Measurements from ENCODE around the gene DPM2. TPM values are rescaled to one million over a fixed set of nuclear protein-coding genes. Genes with fewer than 3 reads are reported as not detected.

Gene DPM2, protein sequence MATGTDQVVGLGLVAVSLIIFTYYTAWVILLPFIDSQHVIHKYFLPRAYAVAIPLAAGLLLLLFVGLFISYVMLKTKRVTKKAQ
- total RNA-seq = 10 to 100 TPM; 14.7 to 18.3 TPM
- long read RNA-seq, transcript DPM2-205 (3 exons, 1,662 nt) = major isoform, 6 of 16 reads
- long read RNA-seq, partial matches to known transcripts = 4 of 16 reads
- long read RNA-seq, other reads (novel, unspliced or antisense) = 1 of 16 reads

DNA sequence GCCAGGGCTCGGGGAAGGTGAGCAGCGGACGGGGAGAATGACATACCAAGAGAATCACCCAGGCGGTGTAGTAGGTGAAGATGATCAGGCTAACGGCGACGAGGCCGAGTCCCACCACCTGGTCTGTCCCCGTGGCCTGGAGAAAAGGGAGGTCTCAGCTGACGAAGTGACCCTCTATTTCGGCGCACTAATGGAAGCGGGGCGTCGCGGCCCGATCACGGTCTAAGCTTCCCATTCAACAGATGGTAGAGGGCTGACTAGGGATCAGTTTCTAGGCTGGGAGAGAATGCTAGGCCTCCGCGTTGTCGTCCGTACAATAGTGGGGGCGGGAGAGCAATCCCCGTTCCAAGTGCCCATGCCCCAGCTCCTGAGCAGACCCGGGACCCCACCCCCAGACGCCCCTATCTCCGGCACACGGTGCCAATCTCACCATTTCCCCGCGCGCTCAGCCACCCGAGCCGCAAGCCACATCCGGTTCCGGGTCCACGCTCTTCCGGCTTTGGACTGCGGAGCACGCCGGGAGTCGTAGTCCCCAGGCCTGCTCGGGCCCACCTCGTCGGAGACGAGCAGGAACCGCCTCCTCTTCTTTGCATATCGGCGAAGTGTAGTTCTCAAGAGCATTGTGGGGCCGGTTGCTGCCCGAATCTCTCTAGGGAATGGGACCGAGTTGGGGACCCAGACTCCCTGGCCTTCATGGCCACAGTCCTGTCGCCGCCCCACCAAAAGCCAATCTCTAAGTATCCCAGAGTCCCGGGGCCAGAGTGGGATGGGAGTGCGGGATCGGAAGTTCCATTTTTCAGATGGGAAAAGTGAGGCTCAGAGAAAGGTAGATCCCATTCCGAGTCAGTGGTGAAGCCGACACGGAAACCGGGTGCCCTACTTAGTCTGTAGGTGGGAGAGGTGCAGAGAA is at the start of gene DPM2:
Gene DPM2 (minus strand): TSS at position 467 of the 910 bp plus-strand sequence. CDS start 34 bp downstream, at position 433.
- DNase-seq = peak; percentile 88
- intact Hi-C loops (cut with DNase I) = no loop called here
- ATAC-seq = peak; percentile 92

DNA sequence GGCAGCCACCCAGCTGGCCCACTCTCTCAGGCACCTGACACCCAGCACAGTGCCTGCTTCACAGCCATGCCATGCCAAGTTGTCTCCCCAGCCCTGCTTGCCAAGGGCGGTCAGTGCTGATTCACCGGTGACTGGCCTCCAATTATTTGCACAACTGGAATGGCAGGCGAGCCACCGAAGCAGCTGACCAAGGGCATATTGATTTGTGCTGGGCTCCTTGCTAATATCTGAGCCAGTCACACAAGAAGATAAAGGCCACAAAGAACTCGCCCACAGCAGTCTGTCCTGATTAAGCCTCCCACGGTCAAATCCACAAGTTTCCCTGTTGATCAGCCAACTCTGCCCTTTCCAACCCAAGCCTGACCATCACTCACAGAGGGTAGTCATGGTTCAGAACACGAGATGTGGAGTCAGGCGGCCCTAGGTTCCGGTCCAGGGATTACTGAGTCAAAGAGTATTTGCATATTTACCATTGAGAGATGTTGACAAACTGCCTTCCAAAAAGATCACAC is 49.5 kb upstream of the DPM2 start:
- peak; percentile 72 to 80 for ATAC-seq
- DNase-seq = no peak
- intact Hi-C loops (cut with DNase I) = no loop called here

GRCh38 chr9:127985011-127985410 is 47.4 kb upstream of the DPM2 start:
- DNase-seq (no peak), ATAC-seq (no peak)
- intact Hi-C loops (cut with DNase I) = no loop called here

- intact Hi-C loops (cut with DNase I) = no loop called here
- DNase-seq (no peak), ATAC-seq (no peak)
These were observed 46.2 kb upstream of the DPM2 start for GRCh38 chr9:127983847-127984289.

GRCh38 chr9:127982912-127983311 is 45.3 kb upstream of the DPM2 start:
- ATAC-seq (no peak), DNase-seq (no peak)
- intact Hi-C loops (cut with DNase I) = no loop called here

DNA sequence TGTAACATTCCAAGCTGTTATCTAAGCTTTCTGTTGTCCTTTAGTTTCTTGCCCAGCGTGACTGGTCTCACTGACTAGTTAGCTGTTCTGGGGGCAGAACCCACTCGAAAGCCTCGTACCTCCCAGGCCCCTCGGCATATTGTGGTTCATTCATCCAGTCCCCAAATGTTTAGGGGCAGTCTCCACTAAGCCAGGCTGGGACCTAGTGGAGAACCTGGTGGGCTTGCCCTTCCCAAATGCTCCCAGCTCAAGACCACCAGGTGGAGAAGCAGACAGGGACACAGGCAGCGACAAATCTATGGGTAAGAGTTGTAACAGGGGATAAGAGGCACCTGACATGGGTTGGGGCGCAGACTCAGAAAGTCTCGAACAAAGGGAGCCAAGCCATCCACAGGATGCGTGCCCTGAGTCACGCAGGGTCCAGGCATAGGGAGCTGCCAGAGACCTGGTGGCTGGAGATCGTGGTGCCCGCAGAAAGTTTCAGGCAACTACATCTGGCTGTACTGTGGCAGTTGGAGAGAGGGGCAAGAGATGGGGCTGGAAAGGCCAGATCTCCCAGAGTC is 44.0 kb upstream of the DPM2 start:
- ATAC-seq (no peak), DNase-seq (no peak)
- intact Hi-C loops (cut with DNase I) = no loop called here

- DNase-seq = peak; percentile 96
- intact Hi-C loops (cut with DNase I) = no loop called here
- peak; percentile 94 to 95 for ATAC-seq
These were observed 43.3 kb upstream of the DPM2 start, which contains the start of gene EEIG1 for GRCh38 chr9:127980706-127981558. Gene EEIG1, minus strand, starts transcription at chr9:127980989. Its CDS starts 852 bp downstream, at chr9:127980137.

DNA sequence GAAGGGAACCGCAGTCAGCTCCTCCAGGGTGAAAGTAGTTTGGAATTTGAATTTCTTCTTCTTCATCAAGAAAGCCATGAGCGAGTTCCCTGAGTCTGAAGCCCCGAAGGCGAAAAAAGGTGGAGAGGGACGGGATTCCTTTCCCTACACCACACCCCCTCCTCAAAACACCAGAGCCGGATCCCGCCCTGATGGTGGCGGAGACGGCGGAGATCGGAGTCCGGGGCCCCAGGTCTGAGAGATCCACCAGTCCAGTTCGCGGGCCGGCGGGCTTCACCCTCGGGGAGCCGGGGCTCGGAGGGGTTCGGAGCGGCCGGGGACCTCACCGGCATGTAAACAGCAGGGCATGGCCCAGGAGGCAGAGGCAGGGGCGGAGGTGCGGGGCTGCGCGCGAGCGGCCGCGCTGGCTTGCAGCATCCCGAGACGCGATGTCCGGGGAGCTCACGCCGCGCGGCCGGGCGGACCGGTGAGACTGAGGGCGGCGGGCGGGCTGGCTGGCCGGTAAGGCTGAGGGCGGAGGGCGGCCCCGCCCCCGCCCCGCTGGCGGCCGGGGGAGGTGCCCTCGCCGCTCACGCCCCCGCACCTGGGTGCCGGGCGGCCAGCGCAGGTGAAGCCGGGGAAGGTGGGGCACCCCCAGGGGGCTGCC is 42.5 kb upstream of the DPM2 start:
- peak; percentile 15 to 20 for ATAC-seq
- intact Hi-C loops (cut with DNase I) = no loop called here
- DNase-seq = peak; percentile 60

GRCh38 chr9:127979333-127980059 is 41.8 kb upstream of the DPM2 start:
- DNase-seq (peak; percentile 67), ATAC-seq (peak; percentile 2 to 4)
- intact Hi-C loops (cut with DNase I) = no loop called here

DNA sequence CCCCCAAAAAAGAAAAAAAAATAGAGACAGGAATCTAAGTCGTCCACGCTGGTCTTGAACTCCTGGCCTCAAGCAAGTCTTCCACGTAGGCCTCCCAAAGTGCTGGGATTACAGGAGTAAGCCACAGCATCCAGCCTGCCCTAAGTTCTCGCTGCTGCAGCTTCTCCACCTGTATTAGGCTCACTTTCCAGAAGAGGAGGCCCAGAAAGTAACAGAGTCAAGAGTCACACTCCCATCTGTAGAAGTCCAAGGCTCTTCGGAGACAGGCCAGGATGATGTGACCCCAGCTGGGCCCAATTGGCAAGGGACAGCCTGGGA is 41.3 kb upstream of the DPM2 start:
- intact Hi-C loops (cut with DNase I) = no loop called here
- no peak for ATAC-seq
- DNase-seq = no peak

DNA sequence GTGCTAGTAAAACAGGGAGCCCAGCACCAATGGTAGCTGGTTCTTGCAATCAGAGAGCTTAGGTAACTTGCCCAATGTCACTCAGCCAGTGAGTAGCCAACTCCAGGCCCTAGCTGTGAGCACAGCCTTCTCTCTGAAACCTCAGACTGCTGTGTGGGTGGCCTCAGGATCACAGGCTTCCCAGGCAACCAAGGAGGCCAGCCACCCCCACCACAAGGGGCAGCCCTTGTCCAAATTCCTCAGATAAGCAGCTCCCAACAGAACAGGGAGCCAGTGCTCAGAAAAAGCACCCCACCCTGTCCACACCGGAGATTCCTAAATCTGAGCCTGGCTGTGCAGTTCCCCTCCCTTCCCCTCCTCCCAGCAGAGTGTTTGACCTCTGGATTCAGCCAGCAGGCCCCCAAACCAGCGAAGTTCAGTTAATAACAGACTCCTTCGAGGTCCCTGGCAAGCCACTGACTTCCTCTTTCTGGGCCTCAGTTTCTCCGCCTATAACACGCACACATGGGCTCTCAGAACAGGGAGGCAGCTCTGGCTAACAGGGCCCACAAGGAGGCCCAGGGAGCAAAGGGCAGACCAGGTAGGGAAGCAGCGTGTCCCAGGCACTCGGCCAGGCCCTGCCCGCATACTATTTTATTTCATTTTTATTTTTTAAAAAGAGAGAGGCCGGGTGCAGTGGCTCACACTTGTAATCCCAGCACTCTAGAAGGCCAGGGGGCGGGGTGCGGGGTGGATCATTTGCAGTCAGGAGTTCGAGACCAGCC is 40.4 kb upstream of the DPM2 start:
- DNase-seq (peak; percentile 81), ATAC-seq (peak; percentile 7 to 60)
- intact Hi-C loops (cut with DNase I) = no loop called here

DNA sequence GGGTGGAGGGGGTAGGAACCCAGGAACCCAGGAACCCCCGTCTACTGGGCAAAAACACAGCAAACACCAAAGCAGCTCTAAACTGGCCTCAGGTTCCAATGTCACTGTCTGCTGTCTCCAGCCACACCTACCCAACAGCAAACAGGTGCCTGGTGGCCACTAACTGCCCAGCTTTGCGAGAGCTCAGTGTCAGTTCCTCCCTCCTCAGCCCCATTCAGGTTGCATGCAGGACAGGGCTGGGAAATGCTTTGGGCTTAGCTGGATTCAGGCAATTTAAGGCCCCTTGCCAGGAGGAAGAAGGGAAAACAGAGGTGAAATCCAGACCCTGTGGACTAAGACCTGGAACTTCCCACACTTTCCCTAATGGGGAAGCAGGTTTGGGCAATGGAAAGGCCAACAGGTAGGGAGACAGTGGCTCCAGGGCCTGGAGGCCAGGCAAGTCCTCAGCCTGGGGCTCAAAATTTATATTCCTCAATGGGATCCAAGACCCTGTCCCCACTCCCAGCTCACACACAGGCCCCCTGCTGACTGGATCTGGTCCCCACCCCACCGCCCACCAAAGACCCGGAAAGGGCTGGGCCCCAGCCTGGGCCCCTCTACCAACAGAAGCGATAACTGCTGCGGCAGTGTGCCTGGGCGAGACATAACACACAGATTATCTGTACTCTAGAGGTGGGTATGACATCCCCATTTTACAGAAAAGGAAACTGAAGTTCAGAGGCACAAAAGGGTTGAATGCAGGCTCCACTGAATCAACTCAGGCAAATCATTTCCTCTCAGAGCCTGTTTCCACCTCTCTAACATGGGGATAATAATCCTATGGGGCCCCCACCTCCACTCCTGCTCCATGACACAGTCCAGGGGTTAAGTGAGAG is 39.6 kb upstream of the DPM2 start:
- intact Hi-C loops (cut with DNase I) = no loop called here

DNA sequence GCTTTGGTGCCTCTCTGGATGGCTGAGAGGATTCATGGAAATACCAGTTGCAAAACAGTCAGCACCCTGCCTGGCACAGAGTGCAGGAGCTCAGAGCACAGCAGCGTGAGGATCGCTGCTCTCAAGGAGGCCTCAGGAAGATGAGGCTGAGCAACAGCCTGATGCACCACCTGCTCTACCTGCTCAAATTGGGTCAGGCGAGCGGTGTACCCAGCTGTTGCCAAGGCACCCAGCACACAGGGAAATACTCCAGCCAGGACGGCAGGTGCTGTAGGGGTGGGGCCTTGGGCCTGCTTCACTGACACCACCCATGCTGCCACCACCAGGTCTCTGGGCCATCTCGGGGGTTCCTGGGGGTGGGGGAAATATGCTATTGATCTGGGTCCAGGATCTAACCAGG is 38.8 kb upstream of the DPM2 start:
- no peak for ATAC-seq
- intact Hi-C loops (cut with DNase I) = no loop called here

More for the DNA sequence above, 39.6 kb upstream of the DPM2 start:
- DNase-seq = no peak
- ATAC-seq = no peak

DNA sequence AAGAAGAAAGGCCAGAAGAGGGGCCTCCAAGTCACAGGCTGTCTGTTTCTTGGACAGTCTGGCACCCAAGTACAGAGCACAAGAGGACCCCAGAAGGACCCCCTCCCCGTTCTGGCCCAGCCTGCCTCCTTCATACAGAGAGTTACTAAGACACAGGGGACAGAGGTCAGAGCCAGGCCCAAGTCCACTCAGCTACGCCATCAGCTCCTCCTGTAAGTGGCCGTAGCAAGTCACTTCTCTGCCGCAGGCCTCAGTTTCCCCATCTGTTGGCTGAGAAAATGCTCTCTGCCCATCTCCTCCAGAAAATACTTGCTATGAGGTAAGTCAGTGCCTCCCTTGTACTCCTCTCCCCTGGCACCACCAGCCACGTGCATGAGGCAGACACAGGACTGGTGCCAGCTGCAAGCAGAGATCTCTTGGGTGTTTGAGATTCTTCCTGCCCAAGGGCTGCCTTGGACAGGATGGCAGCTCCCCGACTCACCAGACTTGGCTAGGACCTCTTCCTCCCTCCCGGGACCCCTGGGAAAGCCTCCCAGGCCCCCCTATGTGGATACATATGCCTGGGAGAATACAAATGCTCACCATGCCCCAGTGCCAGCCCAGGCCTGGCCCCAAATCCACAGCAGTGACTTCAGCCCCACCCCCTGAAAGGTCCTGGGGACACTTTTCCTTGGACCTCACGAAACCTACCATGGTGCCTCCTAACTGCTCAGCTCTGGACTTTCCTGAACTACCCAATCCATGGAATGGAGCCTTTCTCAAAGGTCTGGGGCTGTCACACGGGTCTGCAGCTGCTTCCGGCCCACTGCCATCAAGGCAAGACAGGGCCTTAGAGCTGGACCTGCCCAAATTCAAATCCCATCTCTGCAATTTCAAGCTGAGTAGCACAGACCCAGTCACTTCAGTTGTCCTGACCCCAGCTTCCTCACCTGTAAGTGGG is 38.0 kb upstream of the DPM2 start:
- intact Hi-C loops (cut with DNase I) = no loop called here
- ATAC-seq (peak in 1 of 2 donors; percentile 17), DNase-seq (peak; percentile 42)

More for the DNA sequence above, 38.8 kb upstream of the DPM2 start:
- DNase-seq = no peak

DNA sequence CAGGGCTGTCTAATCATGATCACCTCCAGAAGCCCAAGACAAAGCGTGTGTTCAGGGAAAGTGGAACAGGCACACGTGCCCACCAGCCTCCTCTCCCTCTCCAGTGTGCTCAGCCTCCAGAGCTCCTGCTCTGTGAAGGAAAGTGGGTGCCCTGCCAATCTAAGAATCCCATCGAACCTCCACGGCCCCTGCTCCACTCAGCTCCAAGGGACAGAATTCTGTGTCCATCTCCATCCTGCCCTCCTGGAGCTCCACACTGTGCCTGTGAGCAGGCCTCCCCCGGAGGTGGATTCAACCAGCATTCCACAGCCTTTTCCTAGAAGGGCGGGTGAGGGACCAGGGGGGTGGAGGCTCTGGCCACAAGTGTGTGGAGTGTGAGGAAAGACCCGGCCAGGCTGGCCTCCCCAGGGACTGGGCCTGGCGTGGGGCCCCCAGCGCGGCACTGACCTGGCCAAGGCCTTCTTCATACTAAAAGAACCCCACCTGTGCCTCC is 37.2 kb upstream of the DPM2 start:
- ATAC-seq (peak; percentile 7 to 17), DNase-seq (peak; percentile 61)
- intact Hi-C loops (cut with DNase I) = no loop called here
